Neural crest cell (in vitro differentiated cells): ENCODE measurements around the gene SLMAP. TPM values are rescaled to one million over a fixed set of nuclear protein-coding genes. Genes with fewer than 3 reads are reported as not detected.
A peak's percentile ranks its signal among the peaks of the same experiment; 100 is the strongest.

Experiments
- DNase-seq: peaks from one replicate; pipeline ENCODE4 v3.0.0; 2021; ENCODE audit warnings: low read depth, mixed read lengths, low spot score
- H3K27ac Mint-ChIP-seq: one replicate; pipeline ENCODE4 v1.8.0; 2021; ENCODE audit warnings: mild to moderate bottlenecking, mixed read lengths; ENCODE audit not compliant: unreplicated experiment
- H3K27me3 Mint-ChIP-seq: 2 replicates; pipeline ENCODE4 v1.8.0; 2021; ENCODE audit warnings: low read depth, mild to moderate bottlenecking, mixed read lengths
- H3K36me3 Mint-ChIP-seq: 2 replicates; pipeline ENCODE4 v1.8.0; 2021; ENCODE audit warnings: low read depth, mild to moderate bottlenecking, mixed read lengths
- H3K4me1 Mint-ChIP-seq: 2 replicates; pipeline ENCODE4 v1.8.0; 2021; ENCODE audit warnings: mixed read lengths
- H3K4me3 Mint-ChIP-seq: one replicate; pipeline ENCODE4 v1.8.0; 2021; ENCODE audit warnings: mild to moderate bottlenecking, mixed read lengths
- H3K9me3 Mint-ChIP-seq: 2 replicates; pipeline ENCODE4 v1.8.0; 2021; ENCODE audit warnings: mixed read lengths
- total RNA-seq: library from RNA; stranded (reverse); gene quantifications from 2 replicates; pipeline ENCODE4 v1.2.1, GENCODE V29; 2021
- TF ChIP-seq, protein P1 (sequence below): fragments of 200-600 bp; sonication (generic); conservative IDR thresholded peaks from 2 replicates; pipeline ENCODE4 v1.5.0; 2021; ENCODE audit warnings: antibody characterized with exemption, mild to moderate bottlenecking

The SLMAP gene
- total RNA-seq, 1 donor from 2014 or later = 45.7 TPM

DNA sequence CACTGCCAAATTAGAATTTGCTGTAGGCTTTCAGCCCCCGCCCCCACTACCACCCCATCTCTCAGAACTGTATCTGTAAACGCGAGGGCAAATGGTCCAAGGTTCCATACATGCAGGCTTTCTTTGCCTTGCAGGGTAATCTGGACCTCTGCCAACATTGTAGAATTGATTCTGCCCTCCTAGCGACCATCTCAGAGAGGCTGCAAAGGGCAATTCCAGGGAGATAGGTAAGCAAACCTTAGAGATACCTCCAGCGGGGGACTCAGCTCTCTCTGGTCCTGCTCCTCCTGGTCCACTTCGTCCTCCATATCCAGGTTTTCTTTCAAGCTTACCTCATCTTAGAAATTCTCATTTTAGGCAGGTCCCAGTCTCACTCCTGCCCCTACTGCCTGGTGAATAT is 64.4 kb downstream of the SLMAP start:
- DNase-seq = no peak
- Mint-ChIP-seq H3K36me3 (no peaks in the 10 kb centered on the region), H3K27me3 (no peaks in the 10 kb centered on the region), H3K4me1 (peaks cover 16% of the 10 kb centered on the region), H3K27ac (no peak overlapping the region), H3K9me3 (no peaks in the 10 kb centered on the region), H3K4me3 (no peak overlapping the region)
- TF ChIP-seq, protein P1, sequence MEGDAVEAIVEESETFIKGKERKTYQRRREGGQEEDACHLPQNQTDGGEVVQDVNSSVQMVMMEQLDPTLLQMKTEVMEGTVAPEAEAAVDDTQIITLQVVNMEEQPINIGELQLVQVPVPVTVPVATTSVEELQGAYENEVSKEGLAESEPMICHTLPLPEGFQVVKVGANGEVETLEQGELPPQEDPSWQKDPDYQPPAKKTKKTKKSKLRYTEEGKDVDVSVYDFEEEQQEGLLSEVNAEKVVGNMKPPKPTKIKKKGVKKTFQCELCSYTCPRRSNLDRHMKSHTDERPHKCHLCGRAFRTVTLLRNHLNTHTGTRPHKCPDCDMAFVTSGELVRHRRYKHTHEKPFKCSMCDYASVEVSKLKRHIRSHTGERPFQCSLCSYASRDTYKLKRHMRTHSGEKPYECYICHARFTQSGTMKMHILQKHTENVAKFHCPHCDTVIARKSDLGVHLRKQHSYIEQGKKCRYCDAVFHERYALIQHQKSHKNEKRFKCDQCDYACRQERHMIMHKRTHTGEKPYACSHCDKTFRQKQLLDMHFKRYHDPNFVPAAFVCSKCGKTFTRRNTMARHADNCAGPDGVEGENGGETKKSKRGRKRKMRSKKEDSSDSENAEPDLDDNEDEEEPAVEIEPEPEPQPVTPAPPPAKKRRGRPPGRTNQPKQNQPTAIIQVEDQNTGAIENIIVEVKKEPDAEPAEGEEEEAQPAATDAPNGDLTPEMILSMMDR = no peak

- TF ChIP-seq, protein P1 = no peak
- no peaks in the 10 kb centered on the region for H3K9me3 Mint-ChIP-seq
- H3K27ac Mint-ChIP-seq = no peak overlapping the region
- no peak for DNase-seq
- H3K27me3 Mint-ChIP-seq = no peaks in the 10 kb centered on the region
- no peaks in the 10 kb centered on the region for H3K36me3 Mint-ChIP-seq
- peaks cover 24% of the 10 kb centered on the region for H3K4me1 Mint-ChIP-seq
- H3K4me3 Mint-ChIP-seq = no peak overlapping the region
Measured at GRCh38 chr3:57821765-57822164, 65.7 kb downstream of the SLMAP start.

- no peak overlapping the region for H3K4me3 Mint-ChIP-seq
- no peak for DNase-seq
- TF ChIP-seq, protein P1 = no peak
- no peaks in the 10 kb centered on the region for H3K27me3 Mint-ChIP-seq
- peaks cover 24% of the 10 kb centered on the region for H3K4me1 Mint-ChIP-seq
- H3K36me3 Mint-ChIP-seq = no peaks in the 10 kb centered on the region
- no peaks in the 10 kb centered on the region for H3K9me3 Mint-ChIP-seq
- H3K27ac Mint-ChIP-seq = no peak overlapping the region
Measured at GRCh38 chr3:57822686-57823085, 66.6 kb downstream of the SLMAP start.

- H3K9me3 Mint-ChIP-seq = no peaks in the 10 kb centered on the region
- peaks cover 24% of the 10 kb centered on the region for H3K4me1 Mint-ChIP-seq
Measured at GRCh38 chr3:57825116-57825515, 69.0 kb downstream of the SLMAP start.

GRCh38 chr3:57826245-57826951 is 70.3 kb downstream of the SLMAP start:
- H3K27me3 Mint-ChIP-seq = no peaks in the 10 kb centered on the region
- TF ChIP-seq, protein P1 = no peak
- no peaks in the 10 kb centered on the region for H3K9me3 Mint-ChIP-seq
- DNase-seq = no peak
- H3K4me1 Mint-ChIP-seq = peaks cover 24% of the 10 kb centered on the region
- no peak overlapping the region for H3K27ac Mint-ChIP-seq
- no peak overlapping the region for H3K4me3 Mint-ChIP-seq
- no peaks in the 10 kb centered on the region for H3K36me3 Mint-ChIP-seq

More at GRCh38 chr3:57825116-57825515, 69.0 kb downstream of the SLMAP start:
- TF ChIP-seq, protein P1 = no peak
- H3K27ac Mint-ChIP-seq = no peak overlapping the region
- H3K27me3 Mint-ChIP-seq = no peaks in the 10 kb centered on the region
- no peak for DNase-seq
- H3K36me3 Mint-ChIP-seq = no peaks in the 10 kb centered on the region
- H3K4me3 Mint-ChIP-seq = peak overlapping the region; percentile 12
